ENCODE data around the gene PSTPIP2.
"Not testable (repeated sequence)": the region's sequence is repeated elsewhere in the genome, so short reads cannot be mapped to it uniquely, and the experiment has no call there.

The PSTPIP2 gene

DNA sequence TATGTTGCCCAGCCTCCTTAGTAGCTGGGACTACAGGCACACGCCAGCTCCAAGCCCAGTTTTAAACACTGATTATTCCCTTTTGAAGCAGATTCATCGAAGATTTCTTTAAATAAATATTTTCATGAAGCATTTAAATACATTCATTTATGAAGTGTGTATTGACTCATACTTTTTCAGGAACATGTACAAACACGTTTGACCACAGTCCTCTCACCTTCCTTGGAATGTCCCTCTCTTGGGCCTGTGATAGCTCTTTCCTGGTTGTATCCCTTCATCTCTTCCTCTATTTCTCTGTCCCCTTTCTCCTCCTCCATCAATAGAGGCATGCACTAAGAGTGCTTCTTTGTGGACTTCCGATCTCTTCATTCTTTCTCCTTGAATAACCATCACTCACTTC, 2.5 kb downstream of the PSTPIP2 start:
- DNase-seq, result no peak

DNA sequence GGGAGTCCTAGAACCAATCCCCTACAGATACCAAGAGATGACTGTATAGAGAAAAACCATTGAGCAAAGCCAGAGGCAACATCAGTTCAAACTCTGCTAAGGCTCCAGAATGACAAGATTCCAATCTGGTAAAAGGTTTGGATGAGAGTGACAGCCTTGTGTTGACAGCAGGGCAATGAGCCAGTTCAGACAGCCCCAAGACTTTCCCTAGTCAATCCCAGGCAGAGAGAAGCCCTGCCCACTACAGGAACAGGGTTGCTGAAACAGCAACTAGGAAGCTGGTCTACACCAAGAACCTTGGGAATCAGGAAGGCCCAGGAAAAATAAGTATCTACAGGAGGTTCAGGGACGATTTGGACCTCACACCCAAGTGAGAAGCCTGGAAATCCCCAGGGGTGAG, 3.3 kb downstream of the PSTPIP2 start:
- no peak for DNase-seq

DNA sequence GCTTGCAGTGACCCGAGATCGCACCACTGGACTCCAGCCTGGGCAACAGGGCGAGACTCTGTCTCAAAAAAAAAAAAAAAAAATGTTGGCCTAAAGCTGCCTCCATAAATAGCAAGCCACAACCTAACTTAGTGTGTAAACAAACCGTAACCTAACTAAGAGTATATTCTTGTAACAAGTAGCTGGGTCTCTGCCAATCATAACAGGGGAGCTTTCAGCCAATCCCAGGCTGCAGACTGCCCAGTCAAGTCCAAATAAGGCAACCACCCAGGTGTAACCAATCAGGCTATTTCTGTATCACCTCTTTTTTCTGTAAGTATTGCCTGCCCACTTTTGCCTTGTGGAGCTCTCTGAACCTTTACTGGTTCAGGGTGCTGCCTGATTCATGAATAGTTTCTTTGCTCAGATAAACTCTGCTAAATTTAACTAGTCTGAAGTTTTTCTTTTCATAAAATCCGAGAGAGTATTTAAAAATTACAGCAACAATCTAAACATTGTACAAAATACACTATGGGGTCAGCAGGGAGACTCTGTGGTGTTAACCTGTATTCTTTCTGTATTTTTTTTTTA, 4.5 kb downstream of the PSTPIP2 start:
- no peak for DNase-seq

DNA sequence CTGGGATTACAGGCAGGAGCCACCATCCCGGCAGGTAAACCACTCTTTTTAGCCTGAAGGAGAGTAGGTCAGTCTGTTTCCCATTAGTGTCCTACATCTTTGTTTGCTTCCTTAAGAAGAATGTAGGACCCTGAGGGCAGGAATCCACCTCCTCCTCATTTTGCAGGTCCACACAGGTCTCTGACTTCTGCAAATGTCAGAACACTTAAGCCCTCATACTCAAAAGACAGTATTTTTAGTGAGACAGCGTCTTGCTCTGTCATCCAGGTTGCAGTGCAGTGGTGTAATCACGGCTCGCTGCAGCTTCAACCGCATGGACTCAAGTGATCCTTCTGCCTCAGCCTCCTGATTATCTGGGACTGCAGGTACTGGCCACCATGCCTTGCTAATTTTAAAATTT, 9.3 kb downstream of the PSTPIP2 start:
- DNase-seq, result no peak

DNA sequence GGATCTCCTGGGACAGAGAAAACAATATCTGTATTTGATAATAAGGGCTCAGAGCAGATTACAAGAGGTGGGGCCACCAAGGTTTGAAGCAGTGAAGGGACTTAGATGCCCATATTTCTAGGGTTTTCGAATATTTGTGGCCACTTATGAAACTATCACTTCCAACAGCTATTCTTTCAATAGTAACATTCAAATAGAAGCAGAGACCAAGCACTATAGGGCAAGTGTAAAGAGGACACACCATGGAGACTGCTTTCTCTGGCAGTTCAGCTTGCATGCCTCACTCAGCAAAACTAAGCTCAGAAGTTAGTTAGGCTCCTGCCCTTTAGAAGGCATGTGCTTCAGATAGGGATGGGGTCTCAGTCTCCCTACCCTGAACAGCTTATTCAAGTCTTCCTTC, 10.3 kb downstream of the PSTPIP2 start:
- DNase-seq, result no peak

DNA sequence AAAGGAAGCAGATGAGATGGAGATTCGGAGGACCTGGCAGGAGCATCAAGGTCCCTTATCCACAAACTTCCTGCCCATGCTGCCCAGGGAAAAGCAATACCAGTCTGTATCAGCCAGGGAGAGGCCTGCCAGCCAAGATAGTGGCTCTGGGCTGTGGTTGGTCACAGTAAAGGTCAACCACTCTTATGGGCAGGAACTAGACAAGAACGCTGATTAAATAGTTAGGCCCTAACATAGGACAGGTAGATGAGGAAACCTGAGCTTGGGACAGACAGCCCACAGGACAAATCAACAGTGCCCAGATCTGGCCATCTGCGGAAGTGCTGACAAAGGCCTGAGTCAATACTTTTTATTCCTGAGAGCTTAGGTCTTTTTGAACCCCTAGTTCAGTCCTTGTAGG, 10.7 kb downstream of the PSTPIP2 start:
- DNase-seq, result no peak

DNA sequence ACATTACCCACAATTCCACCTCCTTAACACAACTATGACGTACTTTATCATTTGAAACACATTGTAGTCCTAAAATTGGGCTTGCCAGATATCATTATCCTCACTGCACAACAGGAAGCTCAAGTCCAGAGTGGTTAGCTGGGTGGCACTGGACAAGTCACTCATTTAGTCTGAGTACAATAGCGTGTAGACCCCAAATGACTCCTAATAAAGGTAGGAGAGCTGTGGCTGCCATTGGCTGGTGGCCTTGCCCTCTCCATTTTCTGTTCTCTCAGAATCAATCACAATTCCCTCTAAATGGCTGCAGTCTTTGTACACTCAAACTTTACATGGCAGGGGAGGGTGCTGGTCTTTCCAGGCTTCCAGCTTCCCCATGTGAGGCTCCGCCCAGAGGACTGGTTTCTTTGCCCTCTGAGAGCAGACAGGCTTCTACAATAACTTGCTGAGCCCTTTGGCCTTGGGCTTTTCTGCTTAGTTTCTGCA, 11.7 kb downstream of the PSTPIP2 start:
- DNase-seq, result no peak

DNA sequence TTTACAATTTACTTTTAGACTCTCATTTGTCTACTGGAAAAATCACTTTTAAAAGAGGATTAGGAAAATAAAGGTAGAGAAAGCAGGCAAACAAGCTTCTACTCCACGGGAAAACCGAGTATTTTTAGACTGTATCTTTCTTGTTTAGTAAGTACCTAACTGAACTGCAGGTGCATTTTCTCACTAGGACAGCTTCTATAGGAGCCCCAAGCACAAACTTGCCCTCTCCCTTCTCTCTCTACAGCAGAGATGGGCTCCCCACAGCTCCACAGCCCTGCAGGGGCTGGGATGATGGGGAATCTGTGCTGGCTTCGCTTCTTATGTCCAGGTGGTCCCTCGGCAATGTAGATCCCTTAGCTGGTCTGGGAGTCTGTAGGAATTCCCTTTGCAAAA, 16.2 kb downstream of the PSTPIP2 start:
- no peak for DNase-seq

DNA sequence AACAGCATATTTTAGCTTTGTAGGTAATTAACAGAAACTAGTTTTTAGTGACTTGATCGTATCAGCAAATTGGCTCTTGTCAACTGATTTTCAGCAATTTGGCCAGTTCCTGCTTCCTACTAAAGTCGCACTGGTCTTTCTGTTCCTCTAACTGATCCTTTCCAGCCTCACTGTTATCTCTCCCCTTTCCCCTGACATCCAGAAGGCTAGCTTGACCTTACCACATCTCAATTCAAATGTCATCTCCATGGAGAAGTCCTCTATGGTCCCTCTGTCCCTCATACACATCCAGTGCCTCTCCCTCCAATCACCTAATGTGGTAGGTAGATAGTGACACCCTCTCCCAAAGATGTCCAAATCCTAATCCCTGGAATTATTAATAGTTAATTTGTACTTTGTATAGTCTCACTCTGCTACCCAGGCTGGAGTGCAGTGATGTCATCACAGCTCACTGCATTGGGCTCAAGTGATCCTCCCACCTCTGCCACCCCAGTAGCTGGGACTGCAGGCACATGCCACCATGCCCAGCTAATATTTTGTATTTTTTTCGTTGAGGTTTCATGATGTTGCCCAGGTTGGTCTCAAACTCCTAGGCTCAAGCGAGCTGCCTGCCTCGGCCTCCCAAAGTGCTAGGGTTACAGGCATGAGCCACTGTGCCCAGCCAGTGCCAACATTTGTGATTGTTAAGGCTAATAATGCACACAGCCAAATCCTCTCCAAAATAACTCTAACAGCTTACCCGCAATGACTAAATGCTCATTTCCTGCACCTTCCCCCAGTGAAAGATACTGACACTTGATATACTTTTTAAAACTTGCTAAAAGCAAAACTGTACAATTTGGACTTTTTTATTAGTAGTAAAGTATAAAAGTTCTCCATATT, 16.9 kb downstream of the PSTPIP2 start:
- DNase-seq, result no peak

DNA sequence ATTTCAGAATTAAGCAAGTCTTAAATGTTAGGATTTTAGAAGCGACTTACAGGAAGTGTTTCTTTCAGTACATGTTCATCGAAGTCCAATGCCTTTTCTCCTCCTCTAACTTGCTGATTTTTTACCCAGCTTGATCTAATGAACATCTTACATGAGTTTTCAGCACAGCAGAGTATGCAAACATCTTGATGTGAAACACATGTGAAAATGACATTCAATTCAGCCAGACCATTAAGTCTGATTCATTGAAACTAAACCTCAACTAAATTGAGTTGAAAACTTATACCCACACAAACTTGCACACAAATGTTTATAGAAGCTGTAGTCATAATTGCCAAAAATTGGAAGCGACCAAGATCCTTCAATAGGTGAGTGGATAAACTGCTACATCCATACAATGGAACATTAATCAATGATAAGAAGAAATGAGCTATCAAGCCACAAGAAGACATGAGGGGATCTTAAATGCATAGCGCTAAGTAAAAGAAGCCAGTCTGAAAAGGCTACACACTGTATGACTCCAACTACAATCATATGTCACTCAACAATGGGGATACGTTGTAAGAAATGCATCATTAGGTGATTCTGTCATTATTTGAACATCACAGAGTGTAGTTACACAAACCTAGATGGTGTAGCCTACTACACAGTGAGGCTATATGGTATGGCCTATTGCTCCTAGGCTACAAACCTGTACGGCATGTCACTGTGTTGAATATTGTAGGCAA, 18.5 kb downstream of the PSTPIP2 start:
- DNase-seq, result no peak

DNA sequence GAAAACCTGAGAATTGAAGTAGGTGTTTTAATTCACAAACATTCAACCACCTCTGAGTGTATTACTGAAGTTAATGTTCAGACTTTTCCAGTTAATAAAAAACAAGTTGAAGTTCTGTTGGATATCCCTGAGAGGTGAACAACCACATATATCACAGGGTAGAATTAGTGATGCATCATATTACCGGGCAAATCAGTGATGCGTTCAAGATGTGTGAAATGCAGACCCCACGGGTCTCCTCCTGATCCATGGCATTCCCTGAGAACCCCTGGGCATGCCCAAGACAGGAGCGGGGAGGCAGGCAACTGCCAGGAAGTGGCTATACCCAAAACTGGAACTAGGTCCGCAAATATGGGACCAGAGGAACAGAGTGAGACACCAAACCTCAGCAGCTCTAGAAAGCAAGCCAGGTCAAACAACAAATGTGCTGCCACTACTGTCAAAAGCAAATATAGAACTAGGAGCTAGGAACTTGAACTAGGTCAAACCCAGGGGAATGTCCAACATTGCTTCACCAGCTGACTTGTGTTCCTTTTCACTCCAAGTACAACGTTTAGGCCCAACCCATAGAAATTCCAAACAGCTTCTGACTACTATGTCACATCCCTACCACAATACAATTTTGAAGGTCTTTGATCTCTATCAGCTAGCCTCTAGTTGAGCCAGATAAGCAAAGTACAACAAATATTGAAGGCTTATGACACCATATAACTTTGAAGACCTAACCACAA, 20.2 kb downstream of the PSTPIP2 start:
- DNase-seq, result no peak

DNA sequence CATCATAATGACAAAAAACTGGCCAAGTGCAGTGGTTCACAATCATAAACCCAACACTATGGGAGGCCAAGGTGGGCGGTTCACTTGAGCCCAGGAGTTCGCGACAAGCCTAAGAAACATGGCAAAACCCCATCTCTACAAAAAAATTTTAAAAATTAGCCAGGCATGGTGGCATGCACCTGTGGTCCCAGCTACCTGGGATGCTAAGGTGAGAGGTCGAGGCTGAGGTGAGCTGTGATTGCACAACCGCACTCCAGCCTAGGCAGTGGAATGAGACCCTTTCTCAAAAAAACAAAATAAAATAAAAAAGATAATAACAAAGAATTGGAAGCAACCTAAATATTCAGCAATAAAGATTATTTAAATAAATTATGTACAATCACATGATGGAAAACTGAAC, 21.8 kb downstream of the PSTPIP2 start:
- DNase-seq, result no peak

DNA sequence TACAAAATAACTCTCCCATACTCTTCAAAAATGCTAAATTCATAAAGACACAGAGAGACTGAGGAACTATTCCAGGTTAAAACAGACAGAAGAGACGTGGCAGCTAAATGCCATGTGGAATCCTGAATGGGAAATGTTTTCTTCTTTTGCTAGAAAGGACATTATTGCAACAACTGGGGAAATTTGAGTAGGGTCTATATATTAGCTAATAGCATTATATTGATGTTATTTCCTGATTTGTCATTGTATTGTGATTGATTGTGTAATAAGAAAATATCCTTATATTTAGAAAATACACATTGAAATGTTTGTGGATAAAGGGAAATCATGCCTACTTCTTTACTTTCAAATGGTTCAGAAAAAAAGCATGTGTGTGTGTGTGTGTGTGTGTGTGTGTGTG, 23.4 kb downstream of the PSTPIP2 start:
- no peak for DNase-seq

DNA sequence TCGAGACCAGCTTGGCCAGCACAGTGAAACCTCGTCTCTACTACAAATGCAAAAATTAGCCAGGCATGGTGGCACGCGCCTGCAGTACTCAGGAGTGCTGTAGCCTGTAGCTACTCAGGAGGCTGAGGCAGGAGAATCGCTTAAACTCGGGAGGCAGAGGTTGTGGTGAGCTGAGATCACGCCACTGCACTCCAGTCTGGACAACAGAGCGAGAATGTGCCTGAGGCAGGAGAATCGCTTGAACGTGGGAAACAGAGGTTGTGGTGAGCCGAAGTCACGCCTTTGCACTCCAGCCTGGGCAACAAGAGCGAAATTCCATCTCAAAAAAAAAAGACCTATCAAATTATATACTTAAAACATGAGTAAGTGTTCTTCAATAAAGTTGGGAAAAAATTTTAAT, 24.7 kb downstream of the PSTPIP2 start:
- not testable (repeated sequence) for DNase-seq

DNA sequence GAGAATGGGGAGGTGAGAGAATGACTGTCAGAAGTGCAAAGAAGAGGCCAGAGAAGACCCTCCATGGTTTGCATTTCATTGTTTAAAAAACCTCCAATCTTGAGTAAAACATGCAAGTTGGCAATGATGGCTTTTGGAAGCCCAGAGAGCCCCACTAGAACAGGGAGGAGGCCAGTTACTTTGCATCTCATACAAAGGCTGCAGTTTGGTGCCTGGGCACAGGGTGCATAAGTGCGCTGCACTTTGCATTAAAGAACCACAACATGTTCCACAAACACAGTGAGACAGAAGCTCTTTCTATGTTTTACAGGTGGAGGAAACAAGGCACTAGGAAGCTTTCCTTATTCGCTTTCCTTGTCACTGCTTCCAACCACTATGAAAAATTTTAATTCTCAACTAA, 25.4 kb downstream of the PSTPIP2 start:
- no peak for DNase-seq

DNA sequence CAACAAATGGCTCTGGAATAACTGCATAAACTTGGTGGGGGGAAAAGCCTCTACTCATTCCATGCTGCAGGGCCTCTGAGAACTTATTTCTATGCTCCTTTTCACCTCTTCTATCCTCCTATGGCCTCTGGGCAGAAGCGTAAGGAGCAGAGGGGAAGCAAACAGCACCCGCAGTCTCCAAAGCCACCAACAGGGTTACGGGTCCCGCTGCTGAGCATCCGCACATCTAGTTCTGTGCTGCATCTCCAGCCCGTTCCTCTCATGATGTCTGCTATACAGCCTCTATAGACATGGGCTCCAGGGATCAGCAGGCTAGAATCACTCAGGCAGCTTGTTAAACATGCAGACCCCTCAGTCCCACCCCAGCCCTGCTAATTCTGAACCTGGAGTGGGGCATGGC, 25.9 kb downstream of the PSTPIP2 start:
- no peak for DNase-seq

DNA sequence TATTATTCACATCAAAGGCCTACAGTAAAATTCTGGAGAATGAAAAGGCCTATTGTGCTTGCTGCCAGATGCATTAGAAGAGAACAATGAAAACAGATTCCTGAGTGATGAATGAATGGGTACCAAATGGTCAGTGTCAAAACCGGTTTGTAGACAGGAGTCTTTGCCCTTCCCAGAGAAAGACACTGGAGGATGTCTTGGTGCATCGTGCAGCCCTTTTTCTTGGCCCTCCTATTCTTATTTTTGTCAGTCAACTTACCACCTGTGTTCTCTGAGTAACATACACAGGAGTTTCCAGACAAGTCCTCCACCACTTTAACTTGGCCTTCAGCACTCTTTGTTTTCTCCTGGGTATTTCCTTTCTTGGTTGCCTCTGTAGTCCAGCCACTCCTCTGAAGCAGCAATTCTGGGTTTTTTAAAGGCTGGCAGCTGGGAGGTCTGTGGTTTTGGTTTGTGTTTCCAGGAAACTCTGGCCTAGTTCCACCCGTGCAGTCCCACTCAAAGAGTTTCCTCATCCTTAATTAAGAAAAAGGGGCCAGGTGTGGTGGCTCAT, 29.4 kb downstream of the PSTPIP2 start:
- DNase-seq, result no peak

DNA sequence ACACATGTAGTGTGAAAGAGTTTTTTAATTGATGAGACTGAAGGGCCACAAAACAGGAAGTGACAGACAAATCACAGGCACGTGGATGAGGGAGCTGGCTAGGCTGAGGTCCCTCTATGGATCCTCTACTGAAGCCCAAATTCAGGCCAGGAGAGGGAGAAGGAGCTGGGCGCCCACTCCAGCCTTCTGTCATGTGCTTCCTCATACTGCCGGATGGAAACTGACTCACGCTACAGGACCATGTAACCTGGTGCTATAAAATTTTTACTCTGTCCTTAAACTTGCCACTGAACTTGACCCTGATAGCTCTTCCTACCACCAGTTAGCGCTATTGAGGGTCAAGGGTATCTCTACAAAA, 31.3 kb downstream of the PSTPIP2 start:
- DNase-seq, result no peak

DNA sequence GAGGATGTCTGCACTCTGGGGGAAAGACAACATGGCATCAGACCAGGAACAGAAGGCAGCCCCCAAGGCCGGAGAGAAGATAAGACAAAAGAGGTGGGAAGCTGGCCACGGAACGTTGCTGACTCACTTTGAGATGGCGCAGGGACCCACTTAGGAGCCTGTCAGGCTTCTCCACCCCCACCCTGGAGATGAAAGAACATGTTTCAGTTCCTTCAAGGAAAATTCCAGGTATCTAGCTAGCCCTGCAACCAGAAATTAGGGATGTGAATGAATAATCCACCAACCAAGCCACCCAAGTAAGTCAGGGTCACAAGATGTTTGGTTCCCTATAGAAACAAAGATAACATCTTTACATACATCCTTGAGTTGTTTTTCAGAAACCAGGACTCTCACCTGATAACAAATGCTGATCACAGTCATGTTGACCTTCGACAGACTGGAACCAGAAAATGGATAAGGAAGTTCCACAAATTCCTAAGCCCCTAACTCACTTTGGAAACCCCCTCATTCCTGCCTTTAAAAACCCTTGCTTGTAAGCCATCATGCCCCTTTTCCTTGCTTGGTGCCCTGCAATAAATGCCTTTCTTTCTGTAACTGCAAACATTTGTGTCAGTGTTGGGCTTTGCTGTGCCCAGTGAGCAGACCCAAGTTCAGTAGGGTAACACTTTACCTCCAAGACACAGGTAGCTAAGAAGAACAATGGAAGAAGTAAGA, 31.9 kb downstream of the PSTPIP2 start:
- DNase-seq, result no peak

DNA sequence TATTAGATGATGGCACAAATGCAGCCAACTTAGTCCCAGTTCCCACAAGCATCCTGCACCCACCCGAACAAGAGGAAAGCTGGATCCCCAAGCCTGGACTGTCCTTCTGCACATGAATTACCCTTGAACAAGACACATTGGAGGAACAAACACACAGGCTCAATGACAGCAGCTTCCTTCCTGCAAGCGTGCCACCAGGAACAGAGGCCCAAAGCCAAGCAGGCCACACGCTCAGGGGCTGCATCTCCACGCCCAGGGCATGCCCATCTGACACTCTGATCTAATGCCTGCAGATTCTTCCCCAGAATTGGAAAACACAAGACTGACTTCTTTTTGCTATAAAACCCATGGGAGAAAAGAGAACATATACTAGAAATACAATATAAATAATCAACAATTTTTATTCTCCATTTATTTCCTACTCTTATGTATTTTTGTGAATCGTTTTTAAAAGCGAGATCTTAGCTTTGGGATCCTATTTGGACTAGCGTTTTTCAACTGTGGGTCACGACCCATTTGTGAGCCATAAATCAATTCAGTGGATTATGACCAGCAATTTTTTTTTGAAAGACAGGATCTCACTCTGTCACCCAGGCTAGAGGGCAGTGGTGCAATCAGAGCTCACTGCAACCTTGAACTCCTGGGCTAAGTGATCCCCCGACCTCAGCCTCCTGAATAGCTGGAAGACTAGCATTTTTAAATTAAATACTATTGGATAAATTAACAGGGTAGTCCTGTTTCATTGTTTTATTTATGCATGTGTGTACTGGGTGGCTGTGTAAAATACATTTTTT, 34.4 kb downstream of the PSTPIP2 start:
- no peak for DNase-seq
